Activated CD8-positive, alpha-beta memory T cell treated with anti-CD3 and anti-CD28 coated beads, Interleukin-2, amount 10 ng/mL, durations not matched to agents 7 days and 5 days (primary cell): ENCODE results near the gene PLEKHG2. TPM values are rescaled to one million over a fixed set of nuclear protein-coding genes. Genes with fewer than 3 reads are reported as not detected.
"Not testable (repeated sequence)": the region's sequence is repeated elsewhere in the genome, so short reads cannot be mapped to it uniquely, and the experiment has no call there.

Experiments
- ATAC-seq: fragments of 150-1000 bp; cut with Tn5 transposase; one replicate; pipeline ENCODE4 v1.10.0; 2021; ENCODE audit warnings: moderate library complexity
- CTCF ChIA-PET: fragments of 350-600 bp; sonication (Branson Sonifier 250); formaldehyde crosslinking; loops from one replicate; lab custom pipeline; 2021; ENCODE audit warnings: antibody characterized with exemption; lab: Charles Lee
- DNase-seq: peaks from one replicate; pipeline ENCODE4 v3.0.0-alpha.2; 2020
- H3K27ac Mint-ChIP-seq: one replicate; pipeline ENCODE4 v1.8.0; 2021; ENCODE audit warnings: mild to moderate bottlenecking, mixed read lengths
- H3K27me3 Mint-ChIP-seq: one replicate; pipeline ENCODE4 v1.8.0; 2021; ENCODE audit warnings: mixed read lengths
- H3K36me3 Mint-ChIP-seq: one replicate; pipeline ENCODE4 v1.8.0; 2021; ENCODE audit warnings: mild to moderate bottlenecking, mixed read lengths
- H3K4me1 Mint-ChIP-seq: one replicate; pipeline ENCODE4 v1.8.0; 2021; ENCODE audit warnings: mixed read lengths
- H3K4me3 Mint-ChIP-seq: one replicate; pipeline ENCODE4 v1.8.0; 2021; ENCODE audit warnings: mild to moderate bottlenecking, moderate library complexity, mixed read lengths
- H3K9me3 Mint-ChIP-seq: one replicate; pipeline ENCODE4 v1.8.0; 2022; ENCODE audit warnings: low read depth, mixed read lengths
- total RNA-seq, 2 experiments: library from RNA; stranded (reverse); gene quantifications; one replicate each; pipeline ENCODE4 v1.2.3, GENCODE V29; 2021

The PLEKHG2 gene
- total RNA-seq, 2 experiments from 2014 or later = 57.9 to 73.9 TPM

DNA sequence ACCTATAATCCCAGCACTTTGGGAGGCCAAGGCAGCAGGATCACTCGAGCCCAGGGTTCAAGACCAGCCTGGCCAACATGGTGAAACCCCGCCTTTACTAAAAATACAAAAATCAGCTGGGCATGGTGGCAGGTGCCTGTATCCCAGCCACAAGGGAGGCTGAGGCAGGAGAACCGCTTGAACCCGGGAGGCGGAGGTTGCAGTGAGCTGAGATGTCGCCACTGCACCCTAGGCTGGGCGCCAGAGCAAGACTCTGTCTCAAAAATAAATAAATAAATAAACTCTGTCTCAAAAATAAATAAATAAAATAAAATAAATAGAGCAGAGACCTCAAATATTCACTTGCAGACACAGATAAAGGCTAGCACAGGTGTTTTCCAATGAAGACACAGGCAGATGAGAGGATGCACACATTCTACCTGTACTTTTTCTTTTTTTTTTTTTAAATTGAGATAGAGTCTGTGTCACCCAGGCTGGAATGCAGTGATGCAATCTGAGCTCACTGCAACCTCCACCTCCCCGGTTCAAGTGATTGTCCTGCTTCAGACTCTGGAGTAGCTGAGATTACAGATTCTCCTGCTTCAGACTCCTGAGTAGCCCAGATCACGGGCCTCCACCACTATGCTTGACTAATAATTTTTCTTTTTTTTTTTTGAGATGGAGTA lies 25.9 kb downstream of the PLEKHG2 start:
- Mint-ChIP-seq H3K27ac (no peak overlapping the region), H3K27me3 (peaks cover 4% of the 10 kb centered on the region), H3K4me1 (peaks cover 38% of the 10 kb centered on the region), H3K36me3 (peaks cover 24% of the 10 kb centered on the region), H3K4me3 (no peak overlapping the region), H3K9me3 (no peaks in the 10 kb centered on the region)
- CTCF ChIA-PET = interaction anchor here (0.6 to 5.1 kb wide), 5 partner anchors 67 to 1092 kb away, joined by 3 to 59 read pairs (median 4); partner anchors contain the start of gene EID2B
- ATAC-seq (no peak), DNase-seq (no peak)

DNA sequence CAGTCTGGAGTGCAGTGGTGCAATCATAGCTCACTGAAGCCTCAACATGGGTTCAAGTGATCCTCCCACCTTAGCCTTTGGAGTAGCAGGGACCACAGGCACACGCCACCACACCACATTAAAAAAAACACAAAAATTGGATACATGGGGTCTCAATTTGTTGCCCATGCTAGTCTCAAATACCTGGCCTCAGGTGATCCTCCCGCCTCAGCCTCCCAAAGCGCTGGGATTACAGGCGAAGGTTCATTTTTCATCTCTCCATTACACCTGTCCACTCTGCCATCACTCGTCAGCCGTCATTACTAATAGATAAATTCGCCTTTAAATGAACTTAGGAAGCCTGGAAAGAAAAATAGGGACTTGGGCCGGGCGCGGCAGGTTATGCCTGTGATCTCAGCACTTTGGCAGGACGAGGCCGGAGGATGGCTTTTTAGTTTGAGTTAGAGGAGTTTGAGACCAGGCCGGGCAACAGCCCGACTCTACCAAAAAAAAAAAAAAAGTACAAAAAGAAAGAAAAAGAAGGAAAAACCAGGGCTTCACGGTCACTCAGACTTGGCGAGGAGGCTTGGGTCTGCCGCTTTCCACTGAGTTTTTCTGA lies 32.2 kb downstream of the PLEKHG2 start:
- Mint-ChIP-seq H3K4me3 (peak overlapping the region; percentile 100), H3K36me3 (peaks cover 25% of the 10 kb centered on the region), H3K27me3 (no peaks in the 10 kb centered on the region), H3K4me1 (peaks cover 51% of the 10 kb centered on the region), H3K9me3 (no peaks in the 10 kb centered on the region), H3K27ac (peak overlapping the region; percentile 99)
- DNase-seq (no peak), ATAC-seq (no peak)
- CTCF ChIA-PET = interaction anchor here (0.6 to 3.4 kb wide), 9 partner anchors 9 to 1042 kb away, joined by 3 to 18 read pairs (median 5); partner anchors contain the start of genes EID2B, FAM98C and RPS16

DNA sequence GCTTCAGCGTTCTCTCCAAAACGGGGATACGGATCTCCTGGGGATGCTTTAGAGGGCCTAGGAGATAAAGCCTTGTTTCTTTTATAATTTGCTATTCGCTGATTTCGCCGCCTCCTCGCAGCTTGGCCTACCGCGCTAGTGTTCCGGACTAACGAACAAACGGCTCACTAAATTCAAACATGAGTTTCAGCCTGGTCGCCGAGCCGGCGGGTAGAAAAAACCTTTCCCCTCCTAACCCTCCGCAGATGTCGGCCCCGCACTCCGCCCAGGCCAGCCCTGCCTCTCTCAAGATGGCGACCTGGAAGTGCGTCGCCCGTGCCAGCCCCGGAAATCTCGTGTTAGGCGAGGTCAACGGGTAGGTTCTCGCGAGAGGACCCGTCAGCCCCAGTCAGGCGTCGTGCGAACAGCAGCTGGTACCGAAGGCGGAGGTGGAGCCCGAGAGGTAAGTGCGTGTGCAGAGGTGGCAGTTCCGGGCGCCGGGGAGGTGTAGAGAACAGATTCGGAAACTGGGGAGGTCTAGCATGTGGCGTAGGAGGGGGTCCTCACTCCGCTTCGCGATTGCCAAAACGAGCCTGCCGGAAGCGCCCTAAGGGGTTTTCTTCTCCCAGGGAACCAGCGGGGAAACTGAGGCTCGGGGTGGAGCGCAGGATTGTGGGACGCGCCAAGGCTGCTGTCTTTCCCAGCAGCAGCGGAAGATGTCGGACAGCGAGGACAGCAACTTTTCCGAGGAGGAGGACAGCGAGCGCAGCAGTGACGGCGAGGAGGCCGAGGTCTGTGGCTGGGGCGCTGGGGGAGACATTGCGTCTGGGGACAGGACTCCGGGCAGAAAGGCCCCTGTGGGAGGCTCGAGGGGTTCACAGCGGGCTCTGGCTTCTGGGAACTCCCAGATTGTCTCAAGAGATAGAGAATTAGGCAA lies 33.0 kb downstream of the PLEKHG2 start, which contains the start of gene SUPT5H:
Gene SUPT5H (plus strand): TSS at position 387 of the 916 bp plus-strand sequence. CDS start 309 bp downstream, at position 696.
- peak within 1 kb of the TSS; percentile 99 for H3K27ac Mint-ChIP-seq
- H3K36me3 Mint-ChIP-seq = peaks cover 25% of the 10 kb centered on the region
- CTCF ChIA-PET = interaction anchor here (0.6 to 3.4 kb wide), 9 partner anchors 10 to 1043 kb away, joined by 3 to 18 read pairs (median 5); partner anchors contain the start of genes EID2B, FAM98C and RPS16
- DNase-seq (peak; percentile 99), ATAC-seq (peak; percentile 94)
- H3K4me1 Mint-ChIP-seq = peaks cover 52% of the 10 kb centered on the region
- no peaks in the 10 kb centered on the region for H3K27me3 Mint-ChIP-seq
- H3K4me3 Mint-ChIP-seq = peak within 1 kb of the TSS; percentile 100
- no peaks in the 10 kb centered on the region for H3K9me3 Mint-ChIP-seq

DNA sequence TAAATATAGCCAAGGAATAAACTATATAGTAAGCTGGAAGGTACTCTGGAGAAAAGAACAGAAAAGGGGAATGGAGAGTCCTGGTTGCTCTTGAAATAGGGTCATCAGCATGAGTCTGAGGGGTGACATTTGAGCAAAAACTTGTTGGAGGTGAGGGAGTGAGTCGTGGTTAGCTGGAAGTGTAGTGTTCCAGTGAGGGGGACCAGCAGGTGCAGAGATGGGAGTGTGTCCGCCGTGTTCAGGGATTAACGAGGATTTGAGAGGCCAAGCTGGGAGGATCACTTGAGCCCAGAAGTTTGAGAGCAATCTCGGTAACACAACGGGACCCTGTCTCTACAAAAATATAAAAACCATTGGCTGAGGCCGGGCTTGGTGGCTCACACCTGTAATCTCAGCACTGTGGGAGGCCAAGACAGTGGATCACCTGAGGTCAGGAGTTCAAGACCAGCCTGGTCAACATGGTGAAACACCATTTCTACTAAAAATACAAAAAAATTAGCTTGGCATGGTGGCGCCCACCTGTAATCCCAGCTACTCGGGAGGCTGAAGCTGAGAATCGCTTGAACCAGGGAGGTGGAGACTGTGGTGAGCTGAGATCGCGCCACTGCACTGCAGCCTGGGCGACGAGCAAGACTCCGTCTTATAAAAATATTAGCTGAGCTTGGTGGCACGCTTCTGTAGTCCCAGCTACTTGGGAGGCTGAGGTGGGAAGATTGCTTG lies 34.1 kb downstream of the PLEKHG2 start:
- H3K27ac Mint-ChIP-seq = peak overlapping the region; percentile 99
- peaks cover 29% of the 10 kb centered on the region for H3K36me3 Mint-ChIP-seq
- H3K4me1 Mint-ChIP-seq = peaks cover 54% of the 10 kb centered on the region
- no peaks in the 10 kb centered on the region for H3K27me3 Mint-ChIP-seq
- no peak for ATAC-seq
- CTCF ChIA-PET = interaction anchor here (0.9 to 3.4 kb wide), 3 partner anchors 28 to 87 kb away, joined by 3 to 18 read pairs (median 16); partner anchors contain the start of gene EID2B
- H3K4me3 Mint-ChIP-seq = peak overlapping the region; percentile 100
- no peak for DNase-seq
- no peaks in the 10 kb centered on the region for H3K9me3 Mint-ChIP-seq

DNA sequence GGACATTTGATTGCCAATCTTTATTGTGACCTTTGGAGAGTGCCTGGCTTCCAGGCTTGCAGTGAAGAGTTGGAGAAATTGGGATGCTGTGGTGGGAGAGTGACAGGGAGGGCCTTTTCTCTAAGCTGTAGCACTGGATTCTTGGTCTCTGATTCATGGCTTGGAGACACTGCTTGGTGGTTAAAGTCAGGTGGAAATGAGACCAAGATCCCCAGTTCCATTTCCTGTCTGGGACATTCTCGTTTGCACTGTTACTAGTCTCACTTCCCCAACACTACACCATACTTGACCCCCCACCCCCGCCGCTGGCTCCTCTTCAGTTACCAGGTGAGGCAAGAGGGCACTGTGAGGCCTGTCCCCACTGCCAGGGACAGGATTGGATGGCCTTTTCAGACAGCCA lies 35.8 kb downstream of the PLEKHG2 start:
- CTCF ChIA-PET = interaction anchor here (0.8 to 1.4 kb wide), 6 partner anchors 13 to 395 kb away, joined by 3 to 5 read pairs (median 3); partner anchors contain the start of genes EID2B, RPS16 and SAMD4B
- H3K4me3 Mint-ChIP-seq = peak overlapping the region; percentile 100
- no peak for ATAC-seq
- H3K27me3 Mint-ChIP-seq = no peaks in the 10 kb centered on the region
- no peak for DNase-seq
- peak overlapping the region; percentile 99 for H3K27ac Mint-ChIP-seq
- H3K36me3 Mint-ChIP-seq = peaks cover 43% of the 10 kb centered on the region
- H3K9me3 Mint-ChIP-seq = no peaks in the 10 kb centered on the region
- peaks cover 65% of the 10 kb centered on the region for H3K4me1 Mint-ChIP-seq

DNA sequence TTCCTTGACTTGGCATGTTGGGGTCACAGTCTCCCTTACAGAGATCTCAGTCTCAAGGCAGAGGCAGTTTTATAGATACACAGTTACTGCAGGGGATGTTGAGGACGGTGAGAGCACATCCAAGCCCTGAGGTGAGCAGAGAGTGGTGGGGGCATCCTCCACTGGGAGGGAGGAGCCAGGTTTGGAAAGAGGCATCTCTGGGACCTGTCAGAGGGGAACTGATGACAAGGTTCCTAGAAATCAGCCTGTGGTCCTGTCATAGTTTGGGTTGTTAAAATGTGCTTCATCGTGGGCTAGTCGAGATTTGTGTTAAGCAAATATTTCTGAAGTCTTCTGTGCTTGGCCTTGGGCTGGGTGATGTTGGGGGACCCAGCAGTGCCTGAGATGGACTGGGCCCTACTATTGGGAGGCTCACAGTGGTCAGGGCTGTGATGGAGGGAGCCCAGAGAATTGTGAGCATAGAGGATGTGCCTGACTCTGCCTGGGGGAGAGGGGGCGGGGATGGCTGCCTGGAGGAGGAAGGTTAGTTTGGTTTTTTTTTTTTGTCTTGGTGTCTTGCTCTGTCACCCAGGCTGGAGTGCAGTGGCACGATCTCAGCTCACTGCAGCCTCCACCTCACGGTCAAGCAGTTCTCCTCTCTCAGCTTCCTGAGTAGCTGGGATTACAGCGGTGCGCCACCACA lies 36.8 kb downstream of the PLEKHG2 start:
- H3K27ac Mint-ChIP-seq = peak overlapping the region; percentile 99
- peaks cover 51% of the 10 kb centered on the region for H3K36me3 Mint-ChIP-seq
- H3K27me3 Mint-ChIP-seq = no peaks in the 10 kb centered on the region
- no peak for ATAC-seq
- H3K4me3 Mint-ChIP-seq = peak overlapping the region; percentile 17
- CTCF ChIA-PET = interaction anchor here (0.8 to 1.8 kb wide), 5 partner anchors 25 to 107 kb away, joined by 3 to 7 read pairs (median 3); partner anchors contain the start of genes EID2B and SAMD4B
- no peak for DNase-seq
- peaks cover 65% of the 10 kb centered on the region for H3K4me1 Mint-ChIP-seq
- no peaks in the 10 kb centered on the region for H3K9me3 Mint-ChIP-seq

DNA sequence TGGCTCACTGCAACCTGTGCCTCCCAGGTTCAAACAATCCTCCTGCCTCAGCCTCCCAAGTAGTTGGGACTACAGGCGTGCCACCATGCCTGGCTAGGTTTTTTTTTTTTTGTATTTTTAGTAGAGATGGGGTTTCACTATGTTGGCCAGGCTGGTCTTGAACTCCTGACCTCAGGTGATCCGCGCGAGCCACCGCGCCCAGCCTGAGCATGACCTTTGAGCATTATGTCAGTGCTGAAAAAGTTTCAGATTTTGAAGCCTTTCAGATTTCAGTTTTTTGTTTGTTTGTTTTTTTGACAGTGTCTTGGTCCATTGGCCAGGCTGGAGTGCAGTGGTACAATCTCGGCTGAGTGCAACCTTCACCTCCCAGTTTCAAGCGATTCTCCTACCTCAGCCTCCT lies 38.8 kb downstream of the PLEKHG2 start:
- Mint-ChIP-seq H3K36me3 (peaks cover 48% of the 10 kb centered on the region), H3K4me1 (peaks cover 59% of the 10 kb centered on the region)
- H3K27ac Mint-ChIP-seq, H3K9me3 Mint-ChIP-seq, ATAC-seq, DNase-seq, CTCF ChIA-PET, H3K4me3 Mint-ChIP-seq, H3K27me3 Mint-ChIP-seq: not testable (repeated sequence)

DNA sequence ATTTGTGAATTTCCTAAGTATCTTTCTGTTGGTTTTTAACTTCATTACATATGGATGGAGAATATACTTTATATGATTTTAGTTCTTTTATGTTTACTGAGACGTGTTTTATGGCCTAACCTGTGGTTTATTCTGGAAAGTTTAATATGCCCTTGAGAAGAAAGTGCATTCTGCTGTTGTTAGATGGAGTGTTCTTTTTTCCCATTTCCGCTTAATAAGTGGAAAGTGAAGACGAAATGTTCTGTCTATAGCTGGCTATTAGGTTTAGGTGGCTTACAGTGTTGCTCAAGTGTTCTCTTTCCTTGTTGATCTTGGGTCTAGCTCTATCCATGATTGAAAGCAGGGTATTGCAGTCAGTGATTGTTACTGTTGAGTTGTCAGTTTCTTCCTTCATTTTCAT lies 50.9 kb downstream of the PLEKHG2 start:
- Mint-ChIP-seq H3K4me1 (peaks cover 2% of the 10 kb centered on the region), H3K36me3 (peaks cover 46% of the 10 kb centered on the region), H3K27me3 (no peaks in the 10 kb centered on the region), H3K27ac (no peak overlapping the region), H3K9me3 (no peaks in the 10 kb centered on the region), H3K4me3 (no peak overlapping the region)
- ATAC-seq = no peak
- CTCF ChIA-PET = interaction anchor here (4.3 kb wide), 1 partner anchor 11 kb away, joined by 19 read pairs; no protein-coding TSS in a partner anchor
- DNase-seq = no peak

DNA sequence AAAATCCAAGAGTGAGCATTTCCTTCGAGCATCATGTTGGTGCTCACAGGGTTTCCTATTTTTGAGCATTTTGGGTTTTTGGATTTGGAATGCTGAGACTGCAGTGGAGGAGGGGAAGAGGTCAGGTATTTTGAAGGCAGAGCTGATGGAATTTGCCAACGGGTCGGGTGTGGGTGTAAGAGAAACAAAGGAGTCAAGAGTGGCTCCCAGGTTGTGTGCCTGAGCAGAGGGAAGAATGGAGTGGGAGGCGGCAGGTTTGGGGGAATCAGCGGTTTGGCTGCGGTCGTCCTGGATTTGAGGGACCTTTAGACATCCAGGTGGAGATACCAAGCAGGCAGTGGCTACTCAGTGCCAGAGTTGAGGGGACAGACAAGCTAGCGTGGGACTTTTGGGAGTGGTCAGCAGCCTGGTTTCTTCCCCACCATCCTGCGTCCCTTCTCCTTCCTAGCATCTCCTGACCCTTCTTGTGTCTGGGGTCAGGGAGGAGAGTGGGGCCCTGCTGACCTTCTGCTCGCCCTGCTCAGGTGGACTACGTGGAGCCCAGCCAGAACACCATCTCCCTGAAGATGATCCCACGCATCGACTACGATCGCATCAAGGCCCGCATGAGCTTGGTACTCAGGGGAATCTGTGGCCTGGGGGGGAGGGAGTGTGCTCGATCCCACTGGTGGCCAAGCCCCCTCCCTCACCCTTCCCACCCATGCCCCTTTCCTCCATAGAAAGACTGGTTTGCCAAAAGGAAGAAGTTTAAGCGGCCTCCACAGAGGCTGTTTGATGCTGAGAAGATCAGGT lies 53.7 kb downstream of the PLEKHG2 start:
- ATAC-seq (no peak), DNase-seq (no peak)
- peaks cover 2% of the 10 kb centered on the region for H3K4me1 Mint-ChIP-seq
- no peak overlapping the region for H3K4me3 Mint-ChIP-seq
- H3K9me3 Mint-ChIP-seq = no peaks in the 10 kb centered on the region
- peaks cover 49% of the 10 kb centered on the region for H3K36me3 Mint-ChIP-seq
- H3K27ac Mint-ChIP-seq = no peak overlapping the region
- no peaks in the 10 kb centered on the region for H3K27me3 Mint-ChIP-seq
- CTCF ChIA-PET = interaction anchor here (1.0 kb wide), 1 partner anchor 8 kb away, joined by 5 read pairs; no protein-coding TSS in a partner anchor

DNA sequence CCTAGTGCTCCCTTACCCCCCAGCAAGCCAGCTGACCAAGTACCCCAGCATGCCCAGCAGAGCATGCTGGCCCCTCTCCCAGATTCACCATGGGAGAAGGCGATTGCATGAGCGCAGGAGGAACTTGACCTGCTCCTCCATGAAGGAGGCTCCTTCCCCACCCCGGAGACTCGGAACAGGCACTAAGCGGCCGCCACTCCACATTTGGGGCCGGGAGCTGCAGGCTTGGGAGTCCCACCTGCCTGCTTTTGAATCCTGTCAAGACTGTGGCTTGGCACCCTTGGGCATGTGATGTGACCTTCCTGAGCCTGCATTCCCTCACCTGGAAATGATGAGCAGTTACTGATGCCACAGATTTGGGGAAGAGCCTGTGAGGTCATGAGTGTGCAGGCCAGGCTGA lies 55.5 kb downstream of the PLEKHG2 start:
- CTCF ChIA-PET = no interaction called here
- peaks cover 11% of the 10 kb centered on the region for H3K4me1 Mint-ChIP-seq
- H3K4me3 Mint-ChIP-seq = no peak overlapping the region
- ATAC-seq (no peak), DNase-seq (no peak)
- H3K27ac Mint-ChIP-seq = no peak overlapping the region
- no peaks in the 10 kb centered on the region for H3K27me3 Mint-ChIP-seq
- no peaks in the 10 kb centered on the region for H3K9me3 Mint-ChIP-seq
- H3K36me3 Mint-ChIP-seq = peaks cover 55% of the 10 kb centered on the region

DNA sequence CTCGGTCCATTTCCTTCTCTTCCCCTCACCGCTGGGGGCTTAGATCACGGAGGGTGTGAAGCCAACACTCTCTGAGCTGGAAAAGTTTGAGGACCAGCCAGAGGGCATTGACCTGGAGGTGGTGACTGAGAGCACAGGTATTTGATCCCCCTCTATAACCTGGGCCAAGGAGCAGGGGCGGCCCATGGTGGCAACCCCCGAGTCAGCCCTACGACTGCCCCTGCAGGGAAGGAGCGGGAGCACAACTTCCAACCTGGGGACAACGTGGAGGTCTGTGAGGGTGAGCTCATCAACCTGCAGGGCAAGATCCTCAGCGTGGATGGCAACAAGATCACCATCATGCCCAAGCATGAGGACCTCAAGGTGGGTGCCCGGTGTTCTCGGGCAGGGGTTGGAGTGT lies 56.6 kb downstream of the PLEKHG2 start:
- Mint-ChIP-seq H3K27ac (no peak overlapping the region), H3K36me3 (peaks cover 52% of the 10 kb centered on the region), H3K27me3 (no peaks in the 10 kb centered on the region), H3K4me1 (peaks cover 11% of the 10 kb centered on the region), H3K9me3 (no peaks in the 10 kb centered on the region), H3K4me3 (no peak overlapping the region)
- CTCF ChIA-PET = interaction anchor here (1.4 kb wide), 1 partner anchor 9 kb away, joined by 4 read pairs; no protein-coding TSS in a partner anchor
- DNase-seq (no peak), ATAC-seq (no peak)
